ENCODE data around the gene ABCC8.
A peak's percentile ranks its signal among the peaks of the same experiment; 100 is the strongest.

Gene ABCC8

GRCh38 chr11:17506314-17506713 lies 29.7 kb upstream of the ABCC8 start:
- DNase-seq (ENCODE audit: low read depth in 2 of 2) = no peak

- DNase-seq (ENCODE audit: low read depth in 2 of 2) = no peak
These were observed 28.5 kb upstream of the ABCC8 start for GRCh38 chr11:17505146-17505545.

- DNase-seq (ENCODE audit: low read depth in 2 of 2) = peak; percentile 6 to 17
These were observed 27.9 kb upstream of the ABCC8 start for GRCh38 chr11:17504330-17505107.

DNA sequence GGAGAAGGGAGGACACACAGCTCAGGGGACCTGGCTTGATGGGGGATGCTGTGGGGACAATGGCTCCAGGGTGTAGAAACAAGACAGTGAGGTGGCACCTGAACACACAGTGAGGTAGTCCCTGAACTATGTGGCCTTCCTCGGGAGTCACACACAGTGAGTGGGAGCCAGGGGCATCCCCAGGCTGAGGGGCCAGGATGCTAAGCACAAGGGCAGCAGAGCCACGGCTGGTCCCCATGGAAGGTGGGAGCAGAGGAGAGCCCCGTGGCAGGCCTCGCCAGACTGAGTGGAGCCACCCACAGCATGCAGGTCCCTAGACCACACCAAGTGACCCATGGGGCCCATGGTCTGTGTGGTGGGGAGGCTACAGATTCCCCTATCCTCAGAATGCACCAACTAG lies 26.0 kb upstream of the ABCC8 start:
- no peak for DNase-seq (ENCODE audit: low read depth in 2 of 2)

GRCh38 chr11:17500673-17501072 lies 24.0 kb upstream of the ABCC8 start:
- no peak for DNase-seq (ENCODE audit: low read depth in 2 of 2)

DNA sequence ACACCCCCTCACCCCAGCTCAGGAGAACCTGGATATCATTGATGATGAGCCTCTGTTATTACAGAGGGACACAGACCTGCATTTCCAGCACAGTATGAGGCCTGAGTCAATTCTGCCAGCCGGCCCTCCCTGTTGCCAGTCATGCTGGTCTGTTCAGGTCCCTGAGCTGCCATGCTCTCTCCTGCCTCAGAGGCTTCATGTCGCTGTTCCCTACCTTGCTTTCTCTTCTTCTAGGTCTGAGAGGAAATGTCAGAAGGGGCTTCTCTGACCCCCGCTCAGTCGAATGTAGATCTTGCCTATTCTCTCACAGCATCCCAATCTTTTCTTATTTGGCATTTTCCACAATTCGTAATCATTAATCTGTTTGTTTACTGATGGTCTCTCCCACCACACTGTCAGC lies 21.8 kb upstream of the ABCC8 start:
- DNase-seq (ENCODE audit: low read depth in 2 of 2) = no peak

DNA sequence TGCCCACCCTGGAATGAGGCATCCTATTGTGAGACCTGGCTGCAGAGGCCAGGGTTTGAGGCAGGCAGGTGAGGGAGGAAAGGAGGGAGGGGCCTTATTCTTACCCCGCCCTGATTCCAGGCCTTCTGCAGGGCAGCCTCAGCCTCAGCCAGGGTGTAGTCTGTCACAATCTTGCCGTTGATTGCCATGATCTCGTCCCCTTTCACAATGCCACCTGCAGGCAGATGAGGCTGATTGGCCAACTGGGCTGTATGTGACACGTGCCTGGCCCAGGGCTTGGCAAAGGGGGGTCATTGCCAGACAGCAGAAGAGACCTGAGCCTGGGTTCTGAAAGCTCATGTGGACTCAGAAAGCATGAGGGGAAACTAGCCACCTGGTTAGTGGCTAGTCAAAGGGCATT lies 21.4 kb upstream of the ABCC8 start:
- DNase-seq (ENCODE audit: low read depth in 2 of 2) = no peak

DNA sequence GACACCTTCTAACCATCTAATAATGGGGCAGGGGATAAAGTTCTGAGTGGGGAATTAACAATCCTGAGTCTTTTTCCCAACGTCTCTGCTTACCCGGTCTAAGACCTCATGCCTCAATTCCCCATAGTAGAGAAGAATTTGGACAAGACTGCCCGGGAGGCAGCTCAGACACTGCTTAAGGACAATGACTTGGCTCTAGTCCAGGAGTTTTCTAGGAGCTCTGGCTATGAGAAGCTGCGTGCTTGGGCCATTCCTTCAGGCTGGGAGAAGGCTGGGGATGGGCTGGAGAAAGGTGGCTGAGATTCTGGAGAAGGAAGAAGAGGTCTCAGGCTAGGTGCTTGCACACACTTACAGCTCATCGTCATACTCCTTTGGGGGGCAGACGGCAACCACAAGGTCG lies 19.8 kb upstream of the ABCC8 start:
- no peak for DNase-seq (ENCODE audit: low read depth in 2 of 2)

DNA sequence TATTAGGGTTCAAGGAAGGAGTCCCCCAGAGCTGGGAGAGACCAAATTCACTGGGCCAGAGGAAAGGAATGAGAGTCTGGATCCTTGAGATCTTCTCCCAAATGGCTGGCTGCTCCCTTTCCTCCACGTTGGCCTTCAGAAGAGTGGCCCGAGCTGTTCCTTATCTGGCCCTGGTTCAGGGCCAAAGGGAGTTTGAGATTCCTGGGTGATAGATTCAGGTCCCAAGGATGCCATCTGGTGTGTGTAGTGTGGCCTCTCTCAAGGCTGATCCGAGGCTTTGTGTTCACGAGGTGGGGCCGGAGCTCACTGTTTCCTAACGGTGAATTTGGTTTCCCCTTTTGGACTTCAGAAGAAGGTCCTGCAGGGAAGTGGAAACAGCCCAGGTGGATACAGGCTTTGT lies 17.4 kb upstream of the ABCC8 start:
- DNase-seq (ENCODE audit: low read depth in 2 of 2) = no peak

DNA sequence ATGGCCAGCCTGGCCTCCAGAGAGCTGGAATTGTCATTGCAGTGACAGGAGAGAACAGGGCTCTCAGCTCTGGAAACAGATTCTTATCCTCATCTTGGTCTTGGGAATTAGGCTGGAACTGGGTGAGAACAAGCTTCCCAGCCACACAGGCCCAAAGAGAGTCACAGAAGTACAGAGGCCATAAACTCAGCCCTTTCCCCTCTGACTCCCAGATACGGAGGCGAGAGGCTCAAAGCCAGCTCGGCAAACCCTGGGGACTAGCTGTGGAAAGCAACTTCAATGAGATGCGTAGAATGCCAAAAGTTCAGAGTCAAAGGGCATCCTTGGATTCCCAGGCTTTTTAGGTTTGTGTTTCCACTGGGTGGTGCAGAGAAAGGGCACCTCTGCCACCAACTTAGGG lies 14.3 kb upstream of the ABCC8 start:
- no peak for DNase-seq (ENCODE audit: low read depth in 2 of 2)

- no peak for DNase-seq (ENCODE audit: low read depth in 2 of 2)
These were observed 13.6 kb upstream of the ABCC8 start for GRCh38 chr11:17490232-17490631.

DNA sequence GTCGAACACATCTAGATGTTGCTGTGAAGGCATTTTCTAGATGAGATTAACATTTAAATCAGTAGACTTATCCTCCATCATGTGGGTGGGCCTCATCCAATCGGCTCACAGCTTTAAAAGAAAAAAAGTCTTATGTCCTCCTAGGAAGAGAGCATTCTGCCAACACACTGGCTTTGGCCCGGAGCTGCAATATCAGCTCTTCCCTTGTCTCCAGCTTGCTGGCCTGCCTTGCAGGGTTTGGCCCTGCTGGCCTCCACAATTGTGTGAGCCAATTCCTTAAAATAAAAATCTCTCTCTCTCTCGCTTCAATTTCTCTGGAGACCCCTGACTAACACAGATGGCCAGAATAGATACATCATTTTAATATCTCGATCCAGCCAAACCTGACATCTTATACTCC lies 13.1 kb upstream of the ABCC8 start:
- DNase-seq (ENCODE audit: low read depth in 2 of 2) = no peak

DNA sequence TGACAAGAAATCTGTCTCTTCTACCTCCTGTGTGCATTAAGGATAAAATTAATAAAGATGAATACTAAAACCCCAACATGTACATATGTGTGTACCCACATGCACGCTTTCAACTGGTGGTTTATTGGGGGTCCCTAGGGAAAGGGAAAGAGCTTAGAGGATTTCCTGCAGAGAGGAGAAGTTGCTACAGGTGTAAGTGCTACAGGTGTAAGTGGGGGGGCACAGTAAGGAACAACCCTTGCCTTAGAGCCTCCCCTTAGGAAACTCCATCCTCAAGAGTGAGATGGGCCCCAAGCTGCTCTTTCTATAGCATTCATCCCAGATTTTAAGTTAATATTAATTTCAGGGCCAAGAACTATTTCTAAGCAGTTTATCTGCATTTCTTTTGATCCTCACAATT lies 11.9 kb upstream of the ABCC8 start:
- no peak for DNase-seq (ENCODE audit: low read depth in 2 of 2)

GRCh38 chr11:17486646-17487045 lies 10.0 kb upstream of the ABCC8 start:
- DNase-seq (ENCODE audit: low read depth in 2 of 2) = no peak

GRCh38 chr11:17483505-17483904 lies 6.9 kb upstream of the ABCC8 start:
- no peak for DNase-seq (ENCODE audit: low read depth in 2 of 2)

DNA sequence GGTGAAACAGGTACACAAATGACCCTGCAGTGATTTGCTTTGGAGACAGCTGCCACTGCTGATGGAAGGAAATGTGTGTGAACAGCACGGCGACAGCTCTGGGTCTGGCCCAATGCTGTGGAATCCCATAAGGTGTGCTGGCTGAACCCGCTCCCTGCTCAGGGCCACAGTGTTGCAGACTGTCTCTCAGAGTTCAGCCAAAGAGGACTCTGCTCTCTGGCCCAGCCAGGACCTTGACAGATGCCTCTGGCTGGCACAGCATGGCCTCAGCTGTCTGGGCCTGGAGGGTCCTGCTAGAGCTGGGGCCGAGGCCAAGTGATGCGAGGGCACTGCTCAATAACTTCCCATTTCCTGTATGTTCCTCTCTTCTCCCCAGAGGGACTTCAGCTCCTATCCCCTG lies 5.3 kb upstream of the ABCC8 start:
- DNase-seq (ENCODE audit: low read depth in 2 of 2) = no peak

DNA sequence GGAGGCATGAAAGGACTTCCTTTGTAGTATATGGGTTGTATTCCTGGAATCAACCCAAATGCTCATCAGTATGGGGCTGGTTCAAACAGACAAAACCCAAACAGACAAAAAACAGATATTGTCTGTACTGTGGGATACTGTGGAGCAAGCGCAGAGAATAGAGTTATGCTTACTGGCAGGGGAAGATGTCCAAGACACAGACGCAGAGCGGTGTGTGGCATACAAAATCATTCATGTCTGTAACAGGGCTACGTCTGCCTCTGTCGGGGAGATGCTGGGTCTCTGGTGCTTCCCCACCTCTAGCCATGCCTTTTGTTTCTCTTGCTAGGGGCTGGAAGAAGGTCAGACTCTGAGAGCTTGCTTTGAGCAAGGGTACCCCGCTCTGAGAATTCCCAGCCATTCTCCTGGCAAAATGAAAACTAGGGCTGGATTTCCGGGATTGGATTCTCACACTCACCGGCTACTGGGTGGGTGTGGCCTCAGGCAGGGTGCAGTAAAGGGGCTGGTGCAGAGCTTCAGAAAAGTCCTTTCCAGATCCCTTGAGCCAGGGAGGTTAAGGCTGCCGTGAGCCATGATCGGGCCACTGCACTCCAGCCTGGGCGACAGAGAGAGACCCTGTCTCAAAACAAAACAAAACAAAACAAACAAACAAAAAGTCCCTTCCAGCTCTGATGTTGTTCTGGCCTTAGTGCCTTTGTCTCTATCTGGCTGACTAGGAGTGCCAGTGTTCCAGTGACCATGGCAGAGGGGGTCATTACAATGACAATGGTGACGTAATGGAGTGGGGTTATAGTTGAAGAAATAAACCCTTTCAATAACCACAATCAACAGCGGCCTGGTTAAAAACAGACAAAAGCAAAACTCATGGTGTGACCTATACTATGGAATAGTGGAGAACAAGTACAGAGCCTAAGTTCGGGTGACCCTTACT lies 2.9 kb upstream of the ABCC8 start:
- DNase-seq (ENCODE audit: low read depth in 2 of 2) = no peak

DNA sequence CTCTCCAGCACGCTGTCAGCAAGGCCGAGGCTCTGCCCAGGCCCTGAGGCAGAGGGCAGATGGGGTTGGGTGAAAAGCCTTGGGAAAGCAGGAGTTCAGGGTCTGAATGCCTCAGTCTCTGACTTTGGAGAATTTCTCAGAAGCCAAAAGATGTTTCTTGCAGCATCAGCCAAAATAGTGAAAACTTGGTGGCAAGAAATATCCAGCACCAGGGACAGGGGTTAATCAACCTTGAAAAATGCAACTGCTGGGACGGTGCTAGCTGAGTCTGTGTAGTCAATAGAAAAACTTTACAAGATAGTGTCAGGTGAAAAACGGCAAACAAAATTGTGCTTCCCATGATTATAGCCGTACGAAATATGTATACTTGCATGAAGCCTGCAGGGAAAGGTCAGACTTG lies 1.4 kb upstream of the ABCC8 start:
- DNase-seq (ENCODE audit: low read depth in 2 of 2) = no peak

DNA sequence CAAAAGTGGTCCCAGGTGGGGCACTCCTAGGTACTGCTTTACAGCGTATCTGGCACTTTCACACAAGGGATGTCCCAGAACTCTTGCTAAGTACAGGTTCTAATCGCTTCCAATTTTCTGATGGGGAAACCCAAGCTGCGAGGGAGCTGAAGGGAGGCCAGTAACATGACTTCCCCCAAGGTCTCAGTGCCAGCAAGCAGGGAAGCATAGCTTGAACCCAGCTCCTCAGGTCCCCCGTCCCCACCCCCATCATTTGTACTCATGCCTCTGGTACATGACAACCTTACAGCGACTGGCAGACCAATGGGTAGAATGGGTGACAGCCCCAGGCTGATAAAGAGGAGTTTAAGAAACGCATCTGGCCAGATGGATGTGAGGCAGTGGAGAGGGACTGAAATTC lies 716 bp upstream of the ABCC8 start:
- no peak for DNase-seq (ENCODE audit: low read depth in 2 of 2)

GRCh38 chr11:17477084-17477333 lies 364 bp upstream of the ABCC8 start:
- no peak for DNase-seq (ENCODE audit: low read depth in 2 of 2)

DNA sequence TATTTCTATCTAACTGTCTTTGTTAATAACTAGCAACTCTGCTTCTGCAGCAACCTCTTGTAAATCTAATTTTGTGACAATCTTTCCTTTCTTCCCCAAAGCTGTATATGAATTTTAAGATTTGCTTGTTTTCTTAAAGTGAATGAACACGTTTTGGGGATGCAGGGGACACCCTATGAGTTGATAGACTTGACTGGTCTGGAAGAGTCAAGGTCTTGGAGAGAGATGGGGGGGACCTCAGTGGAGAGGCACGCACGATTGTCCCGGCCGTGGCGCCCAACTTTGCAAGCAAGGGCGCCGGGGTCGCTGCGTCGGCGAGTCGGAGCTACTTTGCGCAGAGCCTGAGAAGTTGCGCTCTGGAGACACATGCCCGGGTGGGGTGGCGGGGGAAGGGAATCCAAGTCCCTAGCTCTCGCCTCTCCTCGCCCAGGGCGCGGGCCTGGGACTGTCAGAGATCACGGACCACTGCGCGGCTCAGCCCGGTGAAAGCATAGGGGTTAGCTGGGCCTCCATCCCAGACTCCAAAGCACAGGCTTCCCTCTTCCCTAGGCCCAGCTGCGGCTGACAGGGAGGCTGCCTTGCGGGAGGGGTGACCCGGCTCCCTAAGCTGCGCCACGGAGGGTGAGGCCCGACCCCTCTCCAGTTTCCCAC lies 854 bp downstream of the ABCC8 start:
- DNase-seq (ENCODE audit: low read depth in 2 of 2) = no peak

- DNase-seq (ENCODE audit: low read depth in 2 of 2) = no peak
These were observed 3.4 kb downstream of the ABCC8 start for GRCh38 chr11:17473071-17473744.
